ENCODE data around the gene WDR90.

The WDR90 gene

DNA sequence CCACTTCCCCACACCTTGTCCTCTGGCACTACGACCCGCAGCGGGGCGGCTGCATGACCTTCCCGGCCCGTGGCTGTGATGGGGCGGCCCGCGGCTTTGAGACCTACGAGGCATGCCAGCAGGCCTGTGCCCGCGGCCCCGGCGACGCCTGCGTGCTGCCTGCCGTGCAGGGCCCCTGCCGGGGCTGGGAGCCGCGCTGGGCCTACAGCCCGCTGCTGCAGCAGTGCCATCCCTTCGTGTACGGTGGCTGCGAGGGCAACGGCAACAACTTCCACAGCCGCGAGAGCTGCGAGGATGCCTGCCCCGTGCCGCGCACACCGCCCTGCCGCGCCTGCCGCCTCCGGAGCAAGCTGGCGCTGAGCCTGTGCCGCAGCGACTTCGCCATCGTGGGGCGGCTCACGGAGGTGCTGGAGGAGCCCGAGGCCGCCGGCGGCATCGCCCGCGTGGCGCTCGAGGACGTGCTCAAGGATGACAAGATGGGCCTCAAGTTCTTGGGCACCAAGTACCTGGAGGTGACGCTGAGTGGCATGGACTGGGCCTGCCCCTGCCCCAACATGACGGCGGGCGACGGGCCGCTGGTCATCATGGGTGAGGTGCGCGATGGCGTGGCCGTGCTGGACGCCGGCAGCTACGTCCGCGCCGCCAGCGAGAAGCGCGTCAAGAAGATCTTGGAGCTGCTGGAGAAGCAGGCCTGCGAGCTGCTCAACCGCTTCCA, 15.7 kb upstream of the WDR90 start:
- TF ChIP-seq, protein P1, sequence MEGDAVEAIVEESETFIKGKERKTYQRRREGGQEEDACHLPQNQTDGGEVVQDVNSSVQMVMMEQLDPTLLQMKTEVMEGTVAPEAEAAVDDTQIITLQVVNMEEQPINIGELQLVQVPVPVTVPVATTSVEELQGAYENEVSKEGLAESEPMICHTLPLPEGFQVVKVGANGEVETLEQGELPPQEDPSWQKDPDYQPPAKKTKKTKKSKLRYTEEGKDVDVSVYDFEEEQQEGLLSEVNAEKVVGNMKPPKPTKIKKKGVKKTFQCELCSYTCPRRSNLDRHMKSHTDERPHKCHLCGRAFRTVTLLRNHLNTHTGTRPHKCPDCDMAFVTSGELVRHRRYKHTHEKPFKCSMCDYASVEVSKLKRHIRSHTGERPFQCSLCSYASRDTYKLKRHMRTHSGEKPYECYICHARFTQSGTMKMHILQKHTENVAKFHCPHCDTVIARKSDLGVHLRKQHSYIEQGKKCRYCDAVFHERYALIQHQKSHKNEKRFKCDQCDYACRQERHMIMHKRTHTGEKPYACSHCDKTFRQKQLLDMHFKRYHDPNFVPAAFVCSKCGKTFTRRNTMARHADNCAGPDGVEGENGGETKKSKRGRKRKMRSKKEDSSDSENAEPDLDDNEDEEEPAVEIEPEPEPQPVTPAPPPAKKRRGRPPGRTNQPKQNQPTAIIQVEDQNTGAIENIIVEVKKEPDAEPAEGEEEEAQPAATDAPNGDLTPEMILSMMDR (IDR thresholded peaks at IDR 0.05; ENCODE audit: low read length), result no peak
- Histone ChIP-seq H3F3A (ENCODE audit: insufficient read depth, low read length) (no peaks in the 10 kb centered on the region), H3K9ac (ENCODE audit: low read length) (no peak overlapping the region), H3K9me3 (ENCODE audit: low read length) (no peaks in the 10 kb centered on the region), H3K4me2 (ENCODE audit: low read length) (no peak overlapping the region), H3K27me3 (ENCODE audit: insufficient read depth, low read length) (no peaks in the 10 kb centered on the region; the same call in 1 of the 2 replicates), H3K36me3 (ENCODE audit: insufficient read depth, low read length) (no peaks in the 10 kb centered on the region), H3K79me2 (ENCODE audit: insufficient read depth, low read length) (no peaks in the 10 kb centered on the region), H3K4me3 (ENCODE audit: low read depth, low read length, poor library complexity, severe bottlenecking) (no peak overlapping the region), H3K27ac (ENCODE audit: low read depth, low read length, poor library complexity, severe bottlenecking) (no peak overlapping the region), H4K20me1 (ENCODE audit: insufficient read depth, low read length) (no peaks in the 10 kb centered on the region), H2AFZ (ENCODE audit: low read length) (no peak overlapping the region), H3K4me1 (ENCODE audit: insufficient read depth, low read length, severe bottlenecking) (peaks cover 12% of the 10 kb centered on the region), H3K9me2 (ENCODE audit: low read depth, low read length) (no peaks in the 10 kb centered on the region)

DNA sequence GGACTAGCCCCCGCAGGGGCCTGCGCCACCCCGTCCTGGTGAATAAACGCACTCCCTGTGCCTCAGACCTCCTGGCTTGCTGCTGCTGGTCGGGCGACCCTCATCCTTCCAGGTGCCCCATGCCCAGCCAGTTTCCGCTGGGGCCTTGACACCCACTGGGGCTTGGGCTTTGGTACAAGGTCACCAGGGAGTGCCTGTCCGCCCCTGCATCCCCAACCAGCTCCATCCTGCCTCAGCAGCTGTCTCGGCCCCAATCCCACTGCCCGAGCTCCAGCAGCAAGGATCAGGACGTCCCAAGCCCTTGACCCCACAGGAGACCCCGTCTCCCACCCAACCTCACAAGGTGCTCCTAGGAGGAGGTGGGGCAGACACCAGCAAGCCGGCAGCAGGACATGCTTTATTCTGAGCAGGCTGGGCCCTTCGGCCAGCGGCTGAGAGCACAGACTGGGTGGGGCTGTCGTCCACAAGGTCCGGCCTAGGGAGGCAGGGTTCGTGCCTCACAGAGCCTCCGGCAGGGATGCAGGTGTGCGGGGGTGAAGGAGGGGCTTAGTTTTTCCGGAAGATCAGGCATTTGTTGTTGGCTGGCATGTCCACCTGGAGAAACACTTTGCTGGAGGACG, 15.0 kb upstream of the WDR90 start:
- no peak for TF ChIP-seq EZH2 (IDR thresholded peaks at IDR 0.05; ENCODE audit: borderline replicate concordance, low read length)
- H2AFZ ChIP-seq (ENCODE audit: low read length), result no peak overlapping the region
- H3K4me3 ChIP-seq (ENCODE audit: low read depth, low read length, poor library complexity, severe bottlenecking), result no peak overlapping the region
- peaks cover 19% of the 10 kb centered on the region for H3K4me1 ChIP-seq (ENCODE audit: insufficient read depth, low read length, severe bottlenecking)
- no peak overlapping the region for H3K4me2 ChIP-seq (ENCODE audit: low read length)
- no peaks in the 10 kb centered on the region for H3K36me3 ChIP-seq (ENCODE audit: insufficient read depth, low read length)
- no peak overlapping the region for H3K27ac ChIP-seq (ENCODE audit: low read depth, low read length, poor library complexity, severe bottlenecking)
- no peaks in the 10 kb centered on the region for H3K9me3 ChIP-seq (ENCODE audit: low read length)
- H3K27me3 ChIP-seq (ENCODE audit: insufficient read depth, low read length), result no peaks in the 10 kb centered on the region; the same call in 1 of the 2 replicates
- no peak overlapping the region for H3K9ac ChIP-seq (ENCODE audit: low read length)
- H3F3A ChIP-seq (ENCODE audit: insufficient read depth, low read length), result no peaks in the 10 kb centered on the region
- no peaks in the 10 kb centered on the region for H3K79me2 ChIP-seq (ENCODE audit: insufficient read depth, low read length)
- H4K20me1 ChIP-seq (ENCODE audit: insufficient read depth, low read length), result no peaks in the 10 kb centered on the region
- H3K9me2 ChIP-seq (ENCODE audit: low read depth, low read length), result no peaks in the 10 kb centered on the region

DNA sequence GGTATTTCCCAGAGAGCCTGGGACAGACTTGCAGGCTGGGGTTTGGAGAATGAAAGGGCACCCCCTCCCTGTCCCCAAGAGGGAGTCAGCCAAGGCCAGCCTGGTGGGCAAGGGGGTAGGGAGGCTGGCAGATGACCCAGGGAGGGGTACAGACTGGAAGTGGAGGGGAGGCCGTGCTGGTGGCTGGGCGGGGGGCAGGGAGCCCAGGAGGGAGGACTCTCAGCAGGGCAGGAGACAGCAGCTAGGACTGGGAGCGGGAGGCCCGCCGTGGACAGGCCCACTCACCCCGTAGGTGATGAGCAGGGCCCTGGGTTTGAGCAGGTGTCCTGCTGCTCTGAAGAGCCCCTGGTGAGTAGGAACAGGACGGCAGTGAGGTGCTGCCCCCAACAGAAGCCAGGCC, 14.2 kb upstream of the WDR90 start:
- no peak overlapping the region for H3K27ac ChIP-seq (ENCODE audit: low read depth, low read length, poor library complexity, severe bottlenecking)
- H3K36me3 ChIP-seq (ENCODE audit: insufficient read depth, low read length), result no peaks in the 10 kb centered on the region
- H3K4me3 ChIP-seq (ENCODE audit: low read depth, low read length, poor library complexity, severe bottlenecking), result peak overlapping the region; percentile 78
- H3K9ac ChIP-seq (ENCODE audit: low read length), result peak overlapping the region; percentile 78; the same call in 1 of the 2 replicates
- H2AFZ ChIP-seq (ENCODE audit: low read length), result no peak overlapping the region
- peaks cover 22% of the 10 kb centered on the region for H3K4me1 ChIP-seq (ENCODE audit: insufficient read depth, low read length, severe bottlenecking)
- no peaks in the 10 kb centered on the region; the same call in 1 of the 2 replicates for H3K27me3 ChIP-seq (ENCODE audit: insufficient read depth, low read length)
- no peak for TF ChIP-seq EZH2 (IDR thresholded peaks at IDR 0.05; ENCODE audit: borderline replicate concordance, low read length)
- TF ChIP-seq, protein P1 (IDR thresholded peaks at IDR 0.05; ENCODE audit: low read length), result no peak
- H3K9me3 ChIP-seq (ENCODE audit: low read length), result no peaks in the 10 kb centered on the region
- H3F3A ChIP-seq (ENCODE audit: insufficient read depth, low read length), result no peaks in the 10 kb centered on the region
- H3K4me2 ChIP-seq (ENCODE audit: low read length), result peak overlapping the region; percentile 84
- no peaks in the 10 kb centered on the region for H3K9me2 ChIP-seq (ENCODE audit: low read depth, low read length)
- H4K20me1 ChIP-seq (ENCODE audit: insufficient read depth, low read length), result no peaks in the 10 kb centered on the region
- H3K79me2 ChIP-seq (ENCODE audit: insufficient read depth, low read length), result no peaks in the 10 kb centered on the region
